ENCODE measurements around the gene DEDD2. TPM values are rescaled to one million over a fixed set of nuclear protein-coding genes. Genes with fewer than 3 reads are reported as not detected.

Gene DEDD2
- total RNA-seq, 1 experiment from 2014 or later = 34.4 TPM

DNA sequence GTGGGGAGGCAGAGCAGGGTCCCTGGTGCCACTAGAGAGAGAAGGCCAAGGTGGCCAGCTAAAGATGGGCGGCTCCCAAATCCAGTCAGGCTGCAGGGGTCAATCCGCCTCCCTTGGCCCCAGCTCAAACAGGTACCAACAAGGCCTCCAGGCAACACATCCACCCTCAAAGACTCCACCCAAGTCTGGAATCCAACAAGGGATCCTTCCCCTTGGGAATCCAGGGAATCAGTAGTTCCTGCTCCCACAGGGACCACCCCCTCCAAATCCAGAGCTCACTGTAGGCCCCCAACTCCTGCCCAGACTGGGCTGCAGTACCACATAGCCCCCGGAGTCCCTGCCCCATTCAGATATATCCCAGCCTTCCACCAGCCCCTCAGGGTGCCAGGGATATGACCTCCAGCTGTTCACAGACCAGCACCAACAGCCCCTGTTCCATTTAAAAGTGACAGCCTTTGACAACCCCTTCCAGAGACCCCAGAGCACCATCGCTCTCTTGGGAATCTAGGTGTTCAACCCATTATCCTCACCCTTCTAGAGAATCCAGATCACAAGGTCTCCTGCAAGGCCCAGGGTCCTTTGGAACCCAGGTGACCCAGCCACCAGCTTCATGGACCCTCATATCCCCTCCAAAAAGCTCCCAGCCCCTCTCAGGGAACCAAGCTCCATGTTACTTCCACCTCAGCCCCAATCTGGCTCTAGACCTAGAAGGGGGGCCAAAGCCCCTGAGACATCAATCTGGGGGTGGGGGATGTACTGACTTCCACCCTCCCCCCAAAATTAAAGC is 34.3 kb upstream of the DEDD2 start:
- TF ChIP-seq CTCF (conservative IDR thresholded peaks at IDR 0.05; ENCODE audit: low read depth, low read length) (no peak), EZH2phosphoT487 (IDR thresholded peaks at IDR 0.05; ENCODE audit: borderline replicate concordance, low read length) (no peak), EZH2 (IDR thresholded peaks at IDR 0.05; ENCODE audit: low read length, unreplicated experiment) (no peak)
- H3K9ac ChIP-seq (ENCODE audit: low read length) = no peak overlapping the region
- no peak overlapping the region for H3K4me2 ChIP-seq (ENCODE audit: low read length)
- CTCF ChIA-PET = no interaction called here
- H3K27ac ChIP-seq (ENCODE audit: low read length) = no peak overlapping the region
- no peak overlapping the region for H2AFZ ChIP-seq (ENCODE audit: low read length)
- POLR2A ChIA-PET (ENCODE audit: unreplicated experiment) = interaction anchor here (0.5 kb wide), 1 partner anchor 386 kb away, joined by 5 read pairs; no protein-coding TSS in a partner anchor
- no peak for DNase-seq
- H3K9me3 ChIP-seq (ENCODE audit: low read length) = no peaks in the 10 kb centered on the region
- H4K20me1 ChIP-seq (ENCODE audit: low read length) = no peaks in the 10 kb centered on the region
- no peak overlapping the region for H3K4me3 ChIP-seq (ENCODE audit: low read length)
- H3K79me2 ChIP-seq (ENCODE audit: low read length) = peaks cover 38% of the 10 kb centered on the region
- intact Hi-C loops (cut with micrococcal nuclease) = no loop called here
- H3F3A ChIP-seq (ENCODE audit: low read length, unreplicated experiment) = no peaks in the 10 kb centered on the region
- H3K4me1 ChIP-seq (ENCODE audit: insufficient read depth, low read length) = peaks cover 10% of the 10 kb centered on the region
- no TSS peak for BruUV-seq (replicated peaks)
- ATAC-seq = no peak
- no peaks in the 10 kb centered on the region for H3K9me2 ChIP-seq (replicated peaks; ENCODE audit: low read length)
- H3K27me3 ChIP-seq (ENCODE audit: low read length) = no peaks in the 10 kb centered on the region
- H3K36me3 ChIP-seq (ENCODE audit: low read depth, low read length) = no peaks in the 10 kb centered on the region

GRCh38 chr19:42250666-42251531 is 33.4 kb upstream of the DEDD2 start:
- Histone ChIP-seq H3K4me2 (ENCODE audit: low read length) (no peak overlapping the region), H2AFZ (ENCODE audit: low read length) (no peak overlapping the region), H3F3A (ENCODE audit: low read length, unreplicated experiment) (no peaks in the 10 kb centered on the region), H3K27me3 (ENCODE audit: low read length) (no peaks in the 10 kb centered on the region), H3K9me3 (ENCODE audit: low read length) (no peaks in the 10 kb centered on the region), H3K36me3 (ENCODE audit: low read depth, low read length) (no peaks in the 10 kb centered on the region), H3K79me2 (ENCODE audit: low read length) (peaks cover 38% of the 10 kb centered on the region), H3K9me2 (replicated peaks; ENCODE audit: low read length) (no peaks in the 10 kb centered on the region), H3K27ac (ENCODE audit: low read length) (no peak overlapping the region), H4K20me1 (ENCODE audit: low read length) (no peaks in the 10 kb centered on the region), H3K4me3 (ENCODE audit: low read length) (no peak overlapping the region), H3K4me1 (ENCODE audit: insufficient read depth, low read length) (peaks cover 10% of the 10 kb centered on the region), H3K9ac (ENCODE audit: low read length) (no peak overlapping the region)
- intact Hi-C loops (cut with micrococcal nuclease) = no loop called here
- CTCF ChIA-PET = no interaction called here
- POLR2A ChIA-PET (ENCODE audit: unreplicated experiment) = interaction anchor here (0.5 kb wide), 1 partner anchor 385 kb away, joined by 5 read pairs; no protein-coding TSS in a partner anchor
- DNase-seq (no peak), ATAC-seq (no peak)
- no peak for TF ChIP-seq EZH2phosphoT487 (IDR thresholded peaks at IDR 0.05; ENCODE audit: borderline replicate concordance, low read length)
- TF ChIP-seq EZH2 (IDR thresholded peaks at IDR 0.05; ENCODE audit: low read length, unreplicated experiment) = no peak
- no TSS peak for BruUV-seq (replicated peaks)

GRCh38 chr19:42250183-42250665 is 32.7 kb upstream of the DEDD2 start:
- Histone ChIP-seq H3K9ac (ENCODE audit: low read length) (no peak overlapping the region), H3K4me1 (ENCODE audit: insufficient read depth, low read length) (peaks cover 10% of the 10 kb centered on the region), H3K27me3 (ENCODE audit: low read length) (no peaks in the 10 kb centered on the region), H4K20me1 (ENCODE audit: low read length) (no peaks in the 10 kb centered on the region), H3K9me3 (ENCODE audit: low read length) (no peaks in the 10 kb centered on the region), H3K4me2 (ENCODE audit: low read length) (no peak overlapping the region), H3K79me2 (ENCODE audit: low read length) (peaks cover 38% of the 10 kb centered on the region), H3K4me3 (ENCODE audit: low read length) (no peak overlapping the region), H2AFZ (ENCODE audit: low read length) (no peak overlapping the region), H3K36me3 (ENCODE audit: low read depth, low read length) (no peaks in the 10 kb centered on the region), H3K27ac (ENCODE audit: low read length) (no peak overlapping the region), H3F3A (ENCODE audit: low read length, unreplicated experiment) (no peaks in the 10 kb centered on the region), H3K9me2 (replicated peaks; ENCODE audit: low read length) (no peaks in the 10 kb centered on the region)
- no peak for TF ChIP-seq EZH2phosphoT487 (IDR thresholded peaks at IDR 0.05; ENCODE audit: borderline replicate concordance, low read length)
- no peak for TF ChIP-seq CTCF (conservative IDR thresholded peaks at IDR 0.05; ENCODE audit: low read depth, low read length)
- TF ChIP-seq EZH2 (IDR thresholded peaks at IDR 0.05; ENCODE audit: low read length, unreplicated experiment) = no peak
- DNase-seq (no peak), ATAC-seq (no peak)
- POLR2A ChIA-PET (ENCODE audit: unreplicated experiment) = no interaction called here
- CTCF ChIA-PET = no interaction called here
- intact Hi-C loops (cut with micrococcal nuclease) = no loop called here
- BruUV-seq (replicated peaks) = no TSS peak
